Measurements from ENCODE around the gene SPRYD3.
"Not testable (repeated sequence)": the region's sequence is repeated elsewhere in the genome, so short reads cannot be mapped to it uniquely, and the experiment has no call there.

SPRYD3 gene

GRCh38 chr12:53101931-53102781, 23.0 kb upstream of the SPRYD3 start:
- no peak for DNase-seq

GRCh38 chr12:53101266-53101665, 22.1 kb upstream of the SPRYD3 start:
- DNase-seq, result no peak

GRCh38 chr12:53100466-53101151, 21.4 kb upstream of the SPRYD3 start:
- no peak for DNase-seq

GRCh38 chr12:53099071-53099882, 20.1 kb upstream of the SPRYD3 start:
- peak; percentile 95 for DNase-seq

- peak; percentile 41 for DNase-seq
These were observed 19.3 kb upstream of the SPRYD3 start for GRCh38 chr12:53098354-53098981.

GRCh38 chr12:53097564-53098353, 18.6 kb upstream of the SPRYD3 start, which contains the start of gene IGFBP6:
Gene IGFBP6 (plus strand): TSS chr12:53097667. CDS start chr12:53097718, 51 bp downstream.
- peak; percentile 77 for DNase-seq

- peak; percentile 74 for DNase-seq
These were observed 18.0 kb upstream of the SPRYD3 start for GRCh38 chr12:53097207-53097563.

- DNase-seq, result peak; percentile 56
These were observed 17.6 kb upstream of the SPRYD3 start for GRCh38 chr12:53096759-53097158.

GRCh38 chr12:53096089-53096741, 17.0 kb upstream of the SPRYD3 start:
- DNase-seq, result peak; percentile 60

GRCh38 chr12:53095596-53095895, 16.4 kb upstream of the SPRYD3 start:
- DNase-seq, result not testable (repeated sequence)

- not testable (repeated sequence) for DNase-seq
These were observed 15.8 kb upstream of the SPRYD3 start for GRCh38 chr12:53094796-53095595.

- DNase-seq, result no peak
These were observed 15.2 kb upstream of the SPRYD3 start for GRCh38 chr12:53094394-53094787.

- DNase-seq, result no peak
These were observed 14.7 kb upstream of the SPRYD3 start for GRCh38 chr12:53093777-53094393.

GRCh38 chr12:53091756-53092155, 12.6 kb upstream of the SPRYD3 start:
- DNase-seq, result no peak

- DNase-seq, result no peak
These were observed 11.4 kb upstream of the SPRYD3 start for GRCh38 chr12:53090554-53090953.

- no peak for DNase-seq
These were observed 10.9 kb upstream of the SPRYD3 start for GRCh38 chr12:53090105-53090504.

GRCh38 chr12:53086361-53086760, 7.2 kb upstream of the SPRYD3 start:
- DNase-seq, result no peak

GRCh38 chr12:53082637-53083175, 3.5 kb upstream of the SPRYD3 start:
- DNase-seq, result no peak

- DNase-seq, result no peak
These were observed 565 bp downstream of the SPRYD3 start for GRCh38 chr12:53078425-53079225.
